UCSD-AML1 (cell line): ENCODE results near the gene NEDD4L.
A peak's percentile ranks its signal among the peaks of the same experiment; 100 is the strongest.
"Not testable (repeated sequence)": the region's sequence is repeated elsewhere in the genome, so short reads cannot be mapped to it uniquely, and the experiment has no call there.

Experiments
- DNase-seq: peaks from one replicate; lab custom pipeline; 2025; ENCODE audit not compliant: unreplicated experiment; lab: John Stamatoyannopoulos, UW

Gene NEDD4L

DNA sequence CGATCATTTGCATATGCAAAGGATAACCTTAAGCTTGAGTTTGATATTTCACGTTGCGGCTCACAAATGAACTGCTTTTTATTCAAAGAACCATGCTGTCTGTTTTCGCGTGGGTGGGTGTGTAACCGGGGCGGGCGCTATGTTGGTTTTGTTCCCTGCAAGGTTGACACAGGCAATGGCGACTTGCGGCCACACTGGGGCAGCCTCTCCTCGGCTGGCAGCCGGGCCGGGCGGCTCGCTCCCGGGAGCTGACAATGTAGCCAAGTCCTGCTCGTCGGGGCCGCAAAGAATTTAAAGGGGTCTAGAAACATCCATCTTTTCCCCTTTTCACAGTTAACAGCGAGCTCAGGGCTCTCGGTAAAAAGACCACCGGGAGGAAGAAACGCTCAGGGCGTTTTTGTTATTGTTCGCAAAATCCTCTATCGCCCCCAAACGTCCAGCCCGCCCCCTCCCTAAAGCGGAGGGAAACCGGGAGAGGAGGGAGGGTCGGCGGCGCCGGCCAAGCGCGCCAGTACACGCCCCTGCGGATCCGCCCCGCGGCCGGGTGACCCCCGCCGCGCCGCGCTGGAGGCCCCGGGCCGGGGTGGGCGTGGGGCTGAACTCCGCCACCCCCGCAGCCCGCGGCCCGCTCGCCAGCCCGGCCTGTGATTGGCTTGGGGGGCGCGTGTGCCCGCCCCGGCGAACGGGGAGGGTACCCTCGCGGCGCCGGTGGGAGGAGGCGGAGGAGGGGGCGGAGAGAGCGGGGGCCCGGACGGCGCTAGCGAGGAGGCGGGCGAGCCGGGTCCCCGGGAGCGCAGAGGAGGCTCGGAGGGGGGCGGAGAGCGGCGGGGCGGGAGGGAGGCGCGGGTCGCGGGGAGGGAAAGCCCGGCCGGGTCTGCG lies at the start of gene NEDD4L:
Gene NEDD4L (plus strand): TSS at position 736 of the 879 bp plus-strand sequence. CDS start 435 bp downstream, outside the sequence.
- DNase-seq: peak; percentile 63

DNA sequence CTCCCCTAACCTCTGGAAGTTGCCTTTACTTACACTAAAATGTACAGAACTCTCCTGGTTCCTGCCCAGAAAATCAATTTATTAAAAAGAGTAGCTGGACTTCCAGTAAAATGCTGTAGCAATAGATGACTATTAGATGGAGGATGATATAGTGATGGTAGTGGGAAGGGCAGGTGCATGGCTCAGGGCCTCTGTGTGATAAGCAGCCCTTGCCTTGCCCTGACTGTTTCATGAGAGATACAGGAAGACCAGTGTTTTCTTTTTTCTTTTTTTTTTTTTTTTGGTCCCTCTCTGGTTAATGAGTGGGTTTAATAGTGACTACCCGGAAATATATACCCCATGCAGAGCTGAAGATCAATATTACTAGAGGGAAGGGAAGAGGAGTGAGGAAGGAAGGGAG lies 48.7 kb upstream of the NEDD4L start:
- no peak for DNase-seq

DNA sequence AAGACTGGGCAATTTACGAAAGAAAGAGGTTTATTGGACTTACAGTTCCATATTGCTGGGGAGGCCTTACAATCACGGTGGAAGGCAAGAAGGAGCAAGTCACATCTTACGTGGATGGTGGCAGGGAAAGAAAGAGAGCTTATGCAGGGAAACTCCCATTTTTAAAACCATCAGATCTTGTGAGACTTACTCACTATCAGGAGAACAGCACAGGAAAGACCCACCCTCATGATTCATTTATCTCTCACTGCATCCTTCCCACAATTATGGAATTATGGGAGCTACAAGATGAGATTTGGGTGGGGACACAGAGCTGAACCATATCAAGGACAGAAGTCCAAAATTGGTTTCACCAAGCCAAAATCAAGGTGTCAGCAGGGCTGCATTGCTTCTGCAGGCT lies 47.1 kb upstream of the NEDD4L start:
- not testable (repeated sequence) for DNase-seq

DNA sequence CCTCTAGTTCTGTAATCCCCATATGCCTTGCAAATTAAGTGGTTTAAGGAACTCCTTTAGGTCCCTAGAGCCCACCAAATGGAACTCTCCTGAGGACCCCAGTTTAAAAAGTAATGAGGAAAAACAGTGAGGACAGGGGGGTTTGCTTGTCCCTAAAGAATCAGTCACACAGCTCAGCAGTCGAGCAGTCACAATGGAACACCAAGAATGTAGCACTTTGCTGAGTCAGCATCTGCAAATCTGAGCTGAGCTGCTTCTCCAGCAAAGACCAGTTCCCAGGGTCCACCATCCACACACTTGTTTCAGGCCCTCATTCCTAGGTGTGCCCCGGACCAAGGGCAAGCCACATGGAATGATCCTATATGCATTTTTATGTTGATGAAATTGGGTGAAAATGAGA lies 46.2 kb upstream of the NEDD4L start:
- no peak for DNase-seq

DNA sequence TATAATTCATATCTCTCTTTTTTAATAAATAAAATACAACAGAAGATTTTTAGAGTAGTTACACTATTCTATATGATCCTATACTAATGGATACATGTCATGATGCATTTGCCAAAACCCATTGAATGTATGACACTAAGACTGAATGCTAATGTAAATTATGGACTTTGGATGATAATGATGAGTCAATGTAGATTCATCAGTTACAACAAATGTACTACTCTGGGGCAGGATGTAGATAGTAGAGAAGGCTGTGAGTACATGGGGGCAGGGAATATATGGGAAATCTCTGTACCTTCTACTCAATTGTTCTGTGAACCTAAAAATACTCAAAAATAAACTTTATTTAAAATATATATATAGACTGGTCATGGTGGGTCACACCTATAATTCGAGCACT lies 45.6 kb upstream of the NEDD4L start:
- no peak for DNase-seq

DNA sequence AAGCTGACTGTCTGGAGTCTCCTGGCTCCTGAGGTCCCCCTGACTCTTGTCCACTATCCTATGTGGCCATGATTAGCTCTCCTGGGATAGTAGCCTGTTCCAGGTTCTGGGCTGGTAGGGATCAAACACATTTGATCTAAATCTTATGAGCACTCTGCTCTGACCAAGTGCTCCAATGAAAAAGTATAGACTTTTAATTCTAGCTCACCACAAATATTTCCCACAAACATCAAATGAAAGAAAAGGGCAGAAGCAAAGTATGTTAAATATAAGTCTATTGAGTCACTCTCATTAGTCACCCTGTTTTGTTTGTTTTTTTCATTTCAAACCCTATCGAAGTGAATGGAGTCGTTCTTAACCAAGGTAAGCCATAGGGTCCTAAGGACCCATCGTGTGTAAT lies 39.7 kb upstream of the NEDD4L start:
- no peak for DNase-seq

DNA sequence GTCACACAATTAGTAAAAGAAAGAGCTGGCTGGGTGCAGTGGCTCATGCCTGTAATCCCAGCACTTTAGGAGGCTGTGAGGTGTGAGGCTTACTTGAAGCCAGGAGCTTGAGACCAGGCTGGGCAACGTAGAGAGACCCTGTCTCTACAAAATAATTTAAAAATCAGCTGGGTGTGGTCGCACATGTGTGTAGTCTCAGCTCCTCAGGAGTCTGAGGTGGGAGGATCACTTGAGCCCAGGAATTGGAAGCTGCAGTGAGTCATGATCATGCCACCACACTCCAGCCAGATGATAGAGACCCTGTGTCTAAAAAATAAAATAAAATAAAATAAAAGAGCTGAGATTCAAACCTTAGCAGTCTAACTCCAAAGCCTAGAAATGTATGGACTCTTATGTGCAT lies 39.0 kb upstream of the NEDD4L start:
- DNase-seq: no peak

DNA sequence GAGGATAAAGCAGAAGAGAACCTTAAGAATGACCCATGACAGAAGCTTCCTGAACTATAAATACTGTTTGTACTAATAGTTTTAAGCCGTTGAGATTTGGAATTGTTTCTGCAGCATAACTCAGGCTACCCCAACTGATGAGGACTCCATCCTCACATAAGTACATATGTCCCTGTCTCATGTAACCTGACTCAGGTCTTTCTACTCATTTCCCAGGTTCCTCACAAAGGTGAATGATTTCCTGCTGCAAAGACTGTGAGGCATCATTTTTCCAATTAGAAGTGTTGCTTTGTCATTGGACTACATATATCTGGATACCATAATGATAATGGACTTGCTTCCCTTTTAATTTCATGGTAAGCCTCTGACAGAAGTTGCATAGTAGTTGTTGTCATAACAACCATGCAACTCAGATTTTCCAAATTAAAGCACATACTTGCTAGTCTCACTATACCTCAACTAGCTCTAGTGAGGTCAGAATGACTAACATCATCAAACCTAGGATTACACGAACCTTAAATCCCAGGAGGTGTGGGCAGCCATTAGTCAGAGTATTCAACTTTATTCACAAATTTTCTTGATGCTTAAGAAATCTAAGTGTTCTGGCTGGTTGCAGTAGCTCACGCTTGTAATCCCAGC lies 38.0 kb upstream of the NEDD4L start:
- DNase-seq: no peak

DNA sequence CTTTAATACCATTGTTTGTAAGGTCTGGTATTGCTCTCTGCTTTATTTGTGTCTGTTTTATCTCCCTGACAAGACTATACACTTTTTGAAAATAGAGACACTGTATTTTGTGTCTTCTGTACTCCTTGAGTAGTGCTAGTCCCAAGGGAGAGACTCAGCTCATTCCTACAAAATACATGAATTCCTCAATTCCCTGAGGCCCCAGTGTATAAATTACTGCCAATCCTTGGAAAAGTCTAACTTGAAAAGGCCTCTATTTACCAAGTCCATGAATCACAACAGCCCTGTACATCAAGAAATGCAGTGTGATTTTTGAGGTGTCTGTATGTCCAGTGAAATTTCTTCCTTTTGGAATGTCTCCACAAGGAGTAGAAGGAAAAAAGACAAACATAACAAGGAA lies 34.9 kb upstream of the NEDD4L start:
- no peak for DNase-seq

DNA sequence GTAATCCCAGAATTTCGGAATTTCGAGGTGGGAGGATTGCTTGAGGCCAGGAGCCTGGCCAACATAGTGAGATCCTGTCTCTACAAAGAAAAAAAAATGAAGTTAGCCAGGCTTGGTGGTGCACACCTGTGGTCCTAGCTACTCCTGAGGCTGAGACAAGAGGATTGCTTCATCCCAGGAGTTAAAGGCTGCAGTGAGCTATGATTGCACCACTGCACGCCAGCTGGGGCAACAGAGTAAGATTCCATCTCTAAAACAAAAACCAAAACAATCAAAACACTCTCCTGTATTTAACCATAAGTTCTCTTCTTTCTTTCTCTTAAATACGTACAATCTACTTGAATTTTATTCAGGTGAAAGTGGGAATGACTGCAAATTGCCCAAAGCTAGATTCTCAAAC lies 33.8 kb upstream of the NEDD4L start:
- DNase-seq: no peak

DNA sequence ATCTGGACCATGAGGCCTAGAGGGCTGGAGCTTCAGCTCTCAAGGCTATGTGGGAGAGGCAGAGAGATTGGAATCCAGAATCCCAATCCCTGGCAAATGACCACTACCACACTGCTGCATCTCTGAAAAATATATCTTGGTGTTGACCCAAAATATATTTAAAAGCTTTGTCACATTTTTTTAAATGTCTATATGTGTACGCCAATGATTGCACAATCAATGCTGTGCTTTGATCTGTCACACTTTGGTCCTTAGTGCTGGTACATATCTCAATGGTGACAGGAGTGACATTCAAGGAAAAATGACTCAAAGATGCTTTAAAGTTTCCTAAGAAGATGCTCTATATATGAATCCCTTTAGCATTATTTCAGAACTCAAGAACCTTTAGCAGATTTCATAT lies 31.7 kb upstream of the NEDD4L start:
- DNase-seq: no peak

DNA sequence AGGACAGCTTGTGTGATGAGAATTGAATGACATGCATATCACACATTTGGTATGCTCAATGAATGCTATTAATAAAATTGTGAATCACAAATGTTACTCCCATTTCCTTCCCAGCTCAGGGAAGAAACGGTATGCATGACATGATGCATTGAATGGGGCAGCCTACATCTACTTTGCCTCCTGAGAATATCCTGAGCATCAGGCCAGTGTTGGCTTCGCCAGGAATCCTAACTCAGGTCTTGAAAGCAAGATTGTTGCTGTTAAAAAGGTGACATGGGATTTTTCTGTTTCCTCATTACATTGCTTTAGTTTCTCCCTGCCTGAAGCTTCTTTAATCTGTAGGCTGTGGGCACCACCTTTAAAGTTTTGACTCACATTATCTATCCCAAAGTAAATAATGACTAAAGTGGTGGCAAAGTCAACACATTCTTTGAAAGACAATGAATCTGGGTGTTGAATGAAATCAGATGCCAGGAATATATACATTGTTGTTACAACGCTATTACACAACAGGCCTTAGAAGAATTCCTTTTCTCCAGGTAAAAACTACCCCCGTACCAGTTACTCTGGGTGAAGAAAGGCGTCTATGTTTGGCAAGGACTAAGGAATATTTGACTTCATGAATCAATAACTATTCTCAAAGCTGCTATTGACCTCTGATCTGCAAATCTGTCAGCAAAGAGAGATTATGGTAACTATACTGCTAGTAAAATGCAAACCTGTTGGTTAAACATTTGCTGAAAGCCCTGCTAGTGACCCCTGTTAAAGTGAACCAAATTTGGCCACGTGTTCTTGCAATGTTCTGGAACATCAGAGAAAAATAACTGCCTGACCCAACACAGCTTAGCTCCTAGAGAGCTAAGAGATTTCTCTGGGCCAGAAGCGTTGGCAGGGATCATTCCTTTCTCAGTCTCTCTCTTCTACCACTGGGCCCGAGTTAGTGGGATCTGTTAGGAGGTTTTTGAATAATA lies 30.5 kb upstream of the NEDD4L start:
- DNase-seq: no peak

DNA sequence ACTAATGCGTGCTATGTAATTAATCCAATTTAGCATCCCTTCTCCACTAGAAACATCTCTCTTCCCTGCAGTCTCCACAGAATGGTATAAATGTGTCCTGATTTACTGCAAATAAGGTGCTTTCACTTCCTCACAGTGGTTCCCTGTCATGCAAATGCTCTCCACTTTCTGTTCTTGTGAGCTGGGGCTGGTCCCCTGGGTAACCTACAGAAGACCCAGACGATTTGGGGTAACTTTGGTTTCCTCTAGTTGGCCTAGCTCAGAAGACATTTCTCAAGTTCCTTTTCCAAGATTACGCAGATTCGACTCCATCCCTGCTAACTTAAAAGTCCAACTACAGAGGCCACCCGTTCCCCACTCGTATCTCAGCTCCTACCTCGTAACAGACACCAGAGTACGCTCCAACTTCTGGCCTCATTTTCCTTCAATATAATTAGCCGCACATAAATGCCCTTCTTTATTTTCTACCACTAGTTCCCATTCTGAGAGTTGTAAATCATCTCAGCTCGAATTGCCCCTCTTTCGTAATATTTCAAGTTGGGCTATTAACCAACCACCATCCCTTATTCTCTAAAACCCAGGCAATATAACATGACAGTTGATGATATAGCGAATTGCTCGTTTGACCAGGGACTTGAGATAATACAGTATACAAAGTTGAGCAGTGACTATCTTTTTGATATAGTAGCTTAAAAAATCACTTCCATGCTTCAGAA lies 28.8 kb upstream of the NEDD4L start:
- DNase-seq: no peak

DNA sequence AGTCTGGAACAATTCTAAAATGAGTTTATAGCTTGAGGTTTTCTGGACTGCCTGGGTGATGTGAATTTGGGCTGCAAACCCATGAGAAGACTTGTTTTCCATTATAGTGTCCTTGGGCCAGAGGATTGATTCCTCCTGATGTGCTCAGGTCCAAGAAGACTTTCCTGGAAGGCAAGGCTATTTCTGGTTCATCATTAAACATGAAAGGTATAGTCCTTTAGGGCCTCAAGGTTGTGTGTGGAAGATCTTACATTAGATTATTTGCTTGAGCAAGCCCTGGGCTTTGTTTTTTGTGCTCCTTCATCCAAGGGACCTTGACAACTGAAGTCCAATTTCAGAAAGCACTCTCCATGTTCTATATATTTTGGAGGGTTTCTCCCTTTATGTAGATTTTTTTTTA lies 26.8 kb upstream of the NEDD4L start:
- DNase-seq: no peak

DNA sequence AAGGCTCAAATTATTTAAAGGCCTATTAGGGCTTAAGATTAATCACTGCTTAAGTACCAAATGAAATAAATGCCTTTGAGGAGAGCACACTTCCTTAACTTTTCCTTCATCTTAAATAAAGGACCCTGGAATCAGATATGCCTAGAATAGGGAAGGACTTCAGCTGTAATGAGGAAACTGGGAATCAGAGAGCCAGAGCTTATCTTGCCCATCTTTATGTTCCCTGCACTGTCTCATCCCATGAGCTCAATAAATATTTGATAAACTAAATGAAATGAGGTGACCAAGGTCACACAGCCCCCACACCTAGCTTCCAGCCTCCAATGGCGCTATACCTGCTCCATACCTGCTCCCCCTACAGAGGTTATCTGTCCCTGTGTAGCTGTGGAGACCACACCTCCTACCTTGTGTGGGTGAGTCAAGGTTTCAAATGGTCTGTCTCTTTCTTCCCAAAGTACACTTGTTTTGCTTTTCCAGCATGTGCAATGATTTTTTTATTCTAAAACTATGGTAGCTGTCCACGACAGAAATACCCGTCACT lies 23.4 kb upstream of the NEDD4L start:
- DNase-seq: no peak

DNA sequence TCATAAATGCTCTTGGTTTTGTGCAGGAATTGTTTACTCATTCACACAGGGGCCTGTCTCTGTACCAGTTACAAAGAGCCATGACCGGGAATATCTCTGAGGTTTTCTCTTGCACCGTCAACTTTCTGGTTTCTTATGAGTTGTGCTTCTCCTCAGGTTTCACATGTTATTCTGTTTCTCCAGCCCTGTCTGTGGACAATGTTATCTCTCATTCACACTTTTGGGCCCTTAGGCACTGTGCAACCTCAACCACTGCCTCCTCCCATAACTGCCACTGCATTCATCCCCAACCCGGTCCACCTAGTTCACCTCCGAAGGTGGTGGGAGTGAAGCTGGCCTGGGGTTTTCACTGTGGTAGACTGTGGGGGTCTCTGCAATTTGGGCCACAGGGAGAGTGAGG lies 22.5 kb upstream of the NEDD4L start:
- no peak for DNase-seq

DNA sequence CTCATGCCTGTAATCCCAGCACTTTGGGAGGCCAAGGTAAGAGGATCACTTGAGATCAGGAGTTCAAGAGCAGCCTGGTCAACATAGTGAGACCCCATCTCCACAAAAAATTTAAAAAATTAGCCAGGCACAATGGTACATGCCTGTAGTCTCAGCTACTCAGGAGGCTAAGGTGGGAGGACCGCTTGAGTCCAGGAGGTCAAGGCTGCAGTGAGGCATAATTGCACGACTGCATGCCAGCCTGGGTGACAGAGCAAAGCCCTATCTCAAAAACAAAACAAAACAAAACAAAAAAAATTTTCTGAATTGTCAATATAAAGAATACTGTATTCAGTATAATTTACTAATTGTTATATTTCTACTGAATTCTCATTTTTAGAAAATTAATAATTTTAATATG lies 20.9 kb upstream of the NEDD4L start:
- DNase-seq: no peak

DNA sequence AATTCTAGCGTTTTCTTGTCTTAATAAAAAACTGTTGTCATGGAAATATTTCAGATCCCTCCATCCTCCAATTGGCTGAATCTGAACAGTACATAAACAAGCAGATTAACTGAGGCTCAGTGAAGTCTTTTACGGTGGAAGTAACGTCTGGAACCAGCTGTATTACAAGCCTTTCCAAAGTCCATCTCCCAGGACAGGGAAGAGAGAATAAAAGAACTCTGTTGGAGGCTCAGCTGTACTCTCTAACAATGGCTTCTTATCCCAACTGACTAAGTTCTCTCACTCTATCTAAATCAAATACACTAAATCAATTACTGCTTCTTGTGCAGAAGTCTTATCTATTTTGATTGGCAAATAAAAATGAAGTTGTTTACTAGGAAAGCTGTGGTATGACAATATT lies 19.9 kb upstream of the NEDD4L start:
- DNase-seq: no peak

DNA sequence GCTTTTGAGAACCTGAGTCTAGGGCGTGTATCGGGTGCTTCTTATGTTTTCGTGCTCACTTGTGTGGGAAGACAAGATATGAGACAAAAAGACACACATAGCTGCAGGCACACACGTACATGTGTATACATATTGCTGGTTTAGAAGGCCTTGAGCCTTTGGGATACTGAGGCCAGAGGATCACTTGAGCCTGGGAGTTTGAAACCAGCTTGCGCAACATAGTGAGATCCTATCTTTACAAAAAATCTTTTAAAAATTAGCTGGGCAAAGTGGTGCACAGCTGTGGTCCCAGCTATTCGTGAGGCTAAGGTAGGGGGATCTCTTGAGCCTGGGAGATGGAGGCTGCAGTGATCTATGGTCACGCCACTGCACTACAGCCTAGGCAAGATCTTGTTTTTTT lies 18.8 kb upstream of the NEDD4L start:
- no peak for DNase-seq

DNA sequence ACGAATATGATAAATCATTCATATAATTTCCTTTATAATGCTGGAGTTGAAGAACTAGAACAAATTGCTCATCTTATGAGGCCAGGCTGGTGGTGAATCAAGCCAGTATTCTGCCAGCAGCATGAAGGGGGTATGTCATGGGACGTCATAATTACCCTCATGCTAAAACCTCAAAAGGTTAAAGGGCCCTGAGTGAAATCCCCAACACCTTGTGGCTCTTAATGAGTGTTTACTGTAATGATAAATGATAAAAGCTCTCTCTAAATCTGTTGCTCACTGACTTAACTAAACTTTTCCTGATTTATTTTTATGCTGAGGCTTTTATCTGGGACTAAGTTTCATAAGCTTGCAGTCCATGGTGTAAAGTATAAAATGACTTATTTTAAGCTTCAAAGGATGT lies 18.3 kb upstream of the NEDD4L start:
- DNase-seq: no peak

DNA sequence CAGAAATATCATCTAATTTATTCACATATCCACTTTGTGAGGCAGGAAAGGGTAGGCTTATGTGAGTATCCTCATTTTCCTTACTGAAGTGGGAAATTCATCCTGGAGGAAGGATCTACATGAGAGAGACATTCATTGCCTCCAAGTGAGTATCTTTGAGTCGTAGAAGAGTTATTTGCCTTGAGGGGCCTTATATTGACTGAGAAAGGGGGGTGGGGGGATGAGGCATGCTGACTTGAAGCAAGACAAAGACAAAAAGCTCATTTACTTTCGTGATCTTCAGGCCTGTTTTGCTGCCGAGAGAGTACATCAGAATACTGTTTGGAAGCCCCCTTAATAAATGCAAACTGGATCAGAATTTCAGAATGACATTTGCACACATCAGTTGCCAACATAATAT lies 17.6 kb upstream of the NEDD4L start:
- no peak for DNase-seq
